Panc1 (cell line): ENCODE data around the gene SCN8A. TPM values are rescaled to one million over a fixed set of nuclear protein-coding genes. Genes with fewer than 3 reads are reported as not detected.

Source experiments
- ATAC-seq: fragments of 200-7000 bp; cut with Tn5 transposase; 2 replicates; pipeline ENCODE4 v1.9.1; 2020; ENCODE audit warnings: mild to moderate bottlenecking, moderate library complexity
- BruUV-seq: library from RNA; stranded (reverse); fragments of 400-500 nt; replicated peaks from 2 replicates; lab custom pipeline; 2021; lab: Mats Ljungman, UMichigan
- CTCF ChIA-PET: fragments of 300-600 bp; sonication (Branson Sonifier 250); formaldehyde crosslinking; loops from one replicate; lab custom pipeline; 2022; ENCODE audit warnings: antibody characterized with exemption; lab: Charles Lee
- POLR2A ChIA-PET: fragments of 300-600 bp; sonication (Branson Sonifier 250); formaldehyde crosslinking; loops from one replicate; lab custom pipeline; 2022; ENCODE audit warnings: antibody characterized with exemption; lab: Charles Lee
- DNase-seq: peaks from one replicate; pipeline ENCODE4 v3.0.0-alpha.2; 2010; ENCODE audit warnings: low read depth, low spot score
- H3K27ac ChIP-seq: 2 replicates; pipeline ENCODE4 v1.5.1; 2011; ENCODE audit warnings: mild to moderate bottlenecking, low read length, inconsistent platforms
- H3K27me3 ChIP-seq: fragments of 200-500 bp; sonication (Bioruptor generic); 2 replicates; pipeline ENCODE4 v1.6.0; 2014; ENCODE audit warnings: low read length, inconsistent platforms; ENCODE audit not compliant: control insufficient read depth, insufficient read depth
- H3K36me3 ChIP-seq: fragments of 200-500 bp; sonication (Bioruptor generic); 2 replicates; pipeline ENCODE4 v1.5.1; 2014; ENCODE audit warnings: inconsistent platforms, mild to moderate bottlenecking, low read length, moderate library complexity; ENCODE audit not compliant: control insufficient read depth, insufficient read depth
- H3K4me1 ChIP-seq: 2 replicates; pipeline ENCODE4 v1.5.1; 2011; ENCODE audit warnings: inconsistent platforms, mild to moderate bottlenecking, low read length, moderate library complexity; ENCODE audit not compliant: control insufficient read depth, insufficient read depth
- H3K4me3 ChIP-seq, 2 experiments: 2 replicates each; pipeline ENCODE4 v1.5.1; 2011 to 2012; ENCODE audit warnings: low read depth in 2 of 2, low read length in 2 of 2, mild to moderate bottlenecking in 2 of 2, inconsistent platforms in 1 of 2, moderate library complexity in 1 of 2
- H3K9me3 ChIP-seq: fragments of 200-500 bp; sonication (Bioruptor generic); 2 replicates; pipeline ENCODE4 v1.5.1; 2014; ENCODE audit warnings: low read depth, mild to moderate bottlenecking, inconsistent platforms, low read length, moderate library complexity; ENCODE audit not compliant: control insufficient read depth, insufficient read depth
- POLR2AphosphoS5 ChIP-seq: IDR thresholded peaks from 2 replicates; pipeline ENCODE4 v1.6.1; 2012; ENCODE audit warnings: mild to moderate bottlenecking, low read depth, low read length, moderate library complexity
- SIN3A ChIP-seq: IDR thresholded peaks from 2 replicates; pipeline ENCODE4 v1.6.1; 2012; ENCODE audit warnings: low read depth, mild to moderate bottlenecking, low read length, moderate library complexity, borderline replicate concordance; ENCODE audit not compliant: insufficient read depth
- TCF7L2 ChIP-seq: IDR thresholded peaks from 2 replicates; pipeline ENCODE4 v1.6.1; 2011; ENCODE audit warnings: mild to moderate bottlenecking, low read depth, low read length, inconsistent platforms
- in situ Hi-C: cut with HindIII; loops from 2 replicates; pipeline ENCODE4 v1.10.0; 2016; ENCODE audit warnings: low sequenced_read_pairs, low pct_unique_long_range_greater_than_20kb
- intact Hi-C: fragments of 100-400 bp; cut with micrococcal nuclease; formaldehyde crosslinking; loops from one replicate; pipeline ENCODE4 v1.10.0; 2022; ENCODE audit not compliant: unreplicated experiment
- total RNA-seq: library from RNA; stranded (reverse); gene quantifications from one replicate; pipeline ENCODE4 v1.2.1, GENCODE V29; 2021; ENCODE audit not compliant: unreplicated experiment
- TF ChIP-seq, protein P1 (sequence below): fragments of 450-650 bp; IDR thresholded peaks from 2 replicates; pipeline ENCODE4 v1.5.1; 2017; ENCODE audit warnings: mild to moderate bottlenecking
- TF ChIP-seq, protein P2 (sequence below), 2 experiments: IDR thresholded peaks; 2 replicates each; pipeline ENCODE4 v1.6.1; 2011 to 2012; ENCODE audit warnings: low read depth in 2 of 2, control low read depth in 1 of 2, low read length in 1 of 2, mild to moderate bottlenecking in 1 of 2, moderate library complexity in 1 of 2; ENCODE audit not compliant: insufficient read depth in 1 of 2

SCN8A gene
- total RNA-seq, 1 experiment from 2014 or later = 8.6 TPM

DNA sequence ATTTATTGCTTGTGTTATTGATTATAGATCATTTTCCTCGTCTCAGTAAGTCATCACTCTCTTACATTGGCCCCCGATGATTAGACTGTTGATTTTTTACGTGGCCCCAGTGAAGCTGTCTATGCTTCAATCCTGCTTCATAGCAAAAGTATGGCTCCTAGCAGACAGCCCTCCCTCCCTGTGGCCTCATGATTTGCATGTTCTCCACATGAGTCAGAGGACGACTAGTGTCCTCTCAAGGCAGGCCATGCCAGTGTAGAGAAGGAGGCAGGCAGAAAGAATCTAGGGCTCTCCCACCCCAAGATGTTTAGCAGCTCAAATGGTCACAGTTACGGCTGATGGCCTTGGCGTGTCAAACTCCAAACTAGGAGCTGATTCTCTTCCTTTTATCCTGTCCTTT, 197.8 kb downstream of the SCN8A start:
- Histone ChIP-seq H3K9me3 (no peaks in the 10 kb centered on the region), H3K36me3 (no peaks in the 10 kb centered on the region), H3K4me3 (no peak overlapping the region), H3K4me1 (no peaks in the 10 kb centered on the region), H3K27ac (no peak overlapping the region), H3K27me3 (no peaks in the 10 kb centered on the region)
- ATAC-seq = no peak
- in situ Hi-C loops (no loop called here), intact Hi-C loops (no loop called here)
- ChIA-PET POLR2A (no interaction called here), CTCF (no interaction called here)
- no peak for DNase-seq
- no TSS peak for BruUV-seq
- no peak for TF ChIP-seq SIN3A
- TF ChIP-seq, protein P1, sequence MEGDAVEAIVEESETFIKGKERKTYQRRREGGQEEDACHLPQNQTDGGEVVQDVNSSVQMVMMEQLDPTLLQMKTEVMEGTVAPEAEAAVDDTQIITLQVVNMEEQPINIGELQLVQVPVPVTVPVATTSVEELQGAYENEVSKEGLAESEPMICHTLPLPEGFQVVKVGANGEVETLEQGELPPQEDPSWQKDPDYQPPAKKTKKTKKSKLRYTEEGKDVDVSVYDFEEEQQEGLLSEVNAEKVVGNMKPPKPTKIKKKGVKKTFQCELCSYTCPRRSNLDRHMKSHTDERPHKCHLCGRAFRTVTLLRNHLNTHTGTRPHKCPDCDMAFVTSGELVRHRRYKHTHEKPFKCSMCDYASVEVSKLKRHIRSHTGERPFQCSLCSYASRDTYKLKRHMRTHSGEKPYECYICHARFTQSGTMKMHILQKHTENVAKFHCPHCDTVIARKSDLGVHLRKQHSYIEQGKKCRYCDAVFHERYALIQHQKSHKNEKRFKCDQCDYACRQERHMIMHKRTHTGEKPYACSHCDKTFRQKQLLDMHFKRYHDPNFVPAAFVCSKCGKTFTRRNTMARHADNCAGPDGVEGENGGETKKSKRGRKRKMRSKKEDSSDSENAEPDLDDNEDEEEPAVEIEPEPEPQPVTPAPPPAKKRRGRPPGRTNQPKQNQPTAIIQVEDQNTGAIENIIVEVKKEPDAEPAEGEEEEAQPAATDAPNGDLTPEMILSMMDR = no peak
- TF ChIP-seq POLR2AphosphoS5 = no peak
- no peak for TF ChIP-seq TCF7L2
- TF ChIP-seq, protein P2, sequence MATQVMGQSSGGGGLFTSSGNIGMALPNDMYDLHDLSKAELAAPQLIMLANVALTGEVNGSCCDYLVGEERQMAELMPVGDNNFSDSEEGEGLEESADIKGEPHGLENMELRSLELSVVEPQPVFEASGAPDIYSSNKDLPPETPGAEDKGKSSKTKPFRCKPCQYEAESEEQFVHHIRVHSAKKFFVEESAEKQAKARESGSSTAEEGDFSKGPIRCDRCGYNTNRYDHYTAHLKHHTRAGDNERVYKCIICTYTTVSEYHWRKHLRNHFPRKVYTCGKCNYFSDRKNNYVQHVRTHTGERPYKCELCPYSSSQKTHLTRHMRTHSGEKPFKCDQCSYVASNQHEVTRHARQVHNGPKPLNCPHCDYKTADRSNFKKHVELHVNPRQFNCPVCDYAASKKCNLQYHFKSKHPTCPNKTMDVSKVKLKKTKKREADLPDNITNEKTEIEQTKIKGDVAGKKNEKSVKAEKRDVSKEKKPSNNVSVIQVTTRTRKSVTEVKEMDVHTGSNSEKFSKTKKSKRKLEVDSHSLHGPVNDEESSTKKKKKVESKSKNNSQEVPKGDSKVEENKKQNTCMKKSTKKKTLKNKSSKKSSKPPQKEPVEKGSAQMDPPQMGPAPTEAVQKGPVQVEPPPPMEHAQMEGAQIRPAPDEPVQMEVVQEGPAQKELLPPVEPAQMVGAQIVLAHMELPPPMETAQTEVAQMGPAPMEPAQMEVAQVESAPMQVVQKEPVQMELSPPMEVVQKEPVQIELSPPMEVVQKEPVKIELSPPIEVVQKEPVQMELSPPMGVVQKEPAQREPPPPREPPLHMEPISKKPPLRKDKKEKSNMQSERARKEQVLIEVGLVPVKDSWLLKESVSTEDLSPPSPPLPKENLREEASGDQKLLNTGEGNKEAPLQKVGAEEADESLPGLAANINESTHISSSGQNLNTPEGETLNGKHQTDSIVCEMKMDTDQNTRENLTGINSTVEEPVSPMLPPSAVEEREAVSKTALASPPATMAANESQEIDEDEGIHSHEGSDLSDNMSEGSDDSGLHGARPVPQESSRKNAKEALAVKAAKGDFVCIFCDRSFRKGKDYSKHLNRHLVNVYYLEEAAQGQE (IDR thresholded peaks at IDR 0.05; ENCODE audit: insufficient read depth in 1 of 2, low read depth in 2 of 2, low read length in 1 of 2) = no peak

DNA sequence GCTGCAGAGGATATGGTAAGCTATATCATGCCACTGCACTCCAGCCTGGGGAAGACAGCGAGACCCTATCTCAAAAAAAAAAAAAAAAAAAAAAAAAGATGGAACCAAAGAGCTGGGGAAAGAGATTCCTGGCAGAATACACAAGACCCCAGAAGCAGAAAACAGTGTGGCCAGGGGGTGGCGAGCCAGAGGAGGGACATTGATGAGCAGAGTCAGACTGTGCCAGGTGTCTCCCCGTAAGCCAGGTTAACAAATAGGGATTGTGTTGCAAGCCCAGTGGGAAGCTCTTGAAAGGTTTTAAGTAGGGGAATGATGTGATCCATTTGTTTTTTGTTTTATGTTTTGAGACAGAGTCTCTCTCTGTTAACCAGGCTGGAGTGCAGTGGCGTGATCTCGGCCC, 201.4 kb downstream of the SCN8A start:
- TF ChIP-seq, protein P2 (IDR thresholded peaks at IDR 0.05; ENCODE audit: insufficient read depth in 1 of 2, low read depth in 2 of 2, low read length in 1 of 2) = no peak
- TF ChIP-seq, protein P1 = no peak
- no peak for TF ChIP-seq POLR2AphosphoS5
- no peak for TF ChIP-seq TCF7L2
- no peak for TF ChIP-seq SIN3A
- Histone ChIP-seq H3K27me3 (no peaks in the 10 kb centered on the region), H3K4me1 (no peaks in the 10 kb centered on the region), H3K9me3 (no peaks in the 10 kb centered on the region), H3K4me3 (no peak overlapping the region), H3K36me3 (no peaks in the 10 kb centered on the region), H3K27ac (no peak overlapping the region)
- CTCF ChIA-PET = interaction anchor here (0.6 kb wide), 1 partner anchor 17 kb away, joined by 9 read pairs; no protein-coding TSS in a partner anchor
- in situ Hi-C loops = no loop called here
- POLR2A ChIA-PET = no interaction called here
- intact Hi-C loops = no loop called here
- BruUV-seq = no TSS peak
- ATAC-seq = no peak
- DNase-seq = no peak
